Upper lobe of left lung (tissue), 4 donors: ENCODE data around the gene DPP6.

Source experiments
- EP300 ChIP-seq, 4 donors: sonication (generic); formaldehyde crosslinking; IDR thresholded peaks; one replicate each; pipeline ENCODE4 v1.5.1; 2017; ENCODE audit warnings: antibody characterized with exemption in 4 of 4, control low read depth in 2 of 4
- POLR2A ChIP-seq, 4 donors: fragments of 450-650 bp; IDR thresholded peaks; one replicate each; pipeline ENCODE4 v1.5.1; 2016 to 2017; ENCODE audit warnings: antibody characterized with exemption in 4 of 4, mild to moderate bottlenecking in 2 of 4
- POLR2AphosphoS5 ChIP-seq, 2 donors: sonication (generic); formaldehyde crosslinking; IDR thresholded peaks; one replicate each; pipeline ENCODE4 v1.5.1; 2017; ENCODE audit warnings: antibody characterized with exemption in 2 of 2
- TF ChIP-seq, protein P1 (sequence below), 6 experiments: fragments of 450-650 bp in 4 of 6; fragments of 200-600 bp in 2 of 6; sonication (generic) in 2 of 6; IDR thresholded peaks; one replicate each; pipeline ENCODE4 v1.5.1; 2016 to 2019; ENCODE audit warnings: antibody characterized with exemption in 6 of 6

DNA sequence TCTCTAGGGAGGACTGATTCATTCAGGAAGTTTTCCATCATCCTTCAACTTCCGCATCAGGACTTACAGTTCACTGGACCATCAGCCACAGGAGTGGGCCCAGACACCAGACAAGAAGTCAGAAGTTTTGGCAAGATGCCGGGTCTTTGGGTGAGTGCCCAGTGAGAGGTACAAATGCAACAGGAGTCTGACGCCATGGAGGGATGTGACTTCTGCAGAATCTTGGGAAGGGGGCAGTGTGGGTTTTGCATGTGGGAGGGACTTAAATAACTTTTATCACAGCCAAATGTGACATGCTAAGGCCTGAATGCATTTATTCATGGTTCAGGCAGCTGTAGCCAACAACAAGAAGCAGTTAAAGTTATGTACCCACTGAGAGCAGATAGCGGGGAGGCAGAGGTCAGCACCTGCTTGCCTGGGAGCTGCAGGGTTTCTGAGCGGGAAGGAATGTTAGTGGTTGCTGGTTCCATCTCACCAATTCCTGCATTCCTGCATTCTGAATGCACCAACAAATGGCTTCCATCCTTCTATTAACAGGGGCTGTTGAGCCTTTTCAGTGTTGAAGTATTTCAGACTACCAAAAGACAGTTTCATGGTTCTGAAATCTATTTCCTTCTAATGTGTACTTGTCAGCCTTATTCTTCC, 575.6 kb downstream of the DPP6 start:
- TF ChIP-seq, protein P1, sequence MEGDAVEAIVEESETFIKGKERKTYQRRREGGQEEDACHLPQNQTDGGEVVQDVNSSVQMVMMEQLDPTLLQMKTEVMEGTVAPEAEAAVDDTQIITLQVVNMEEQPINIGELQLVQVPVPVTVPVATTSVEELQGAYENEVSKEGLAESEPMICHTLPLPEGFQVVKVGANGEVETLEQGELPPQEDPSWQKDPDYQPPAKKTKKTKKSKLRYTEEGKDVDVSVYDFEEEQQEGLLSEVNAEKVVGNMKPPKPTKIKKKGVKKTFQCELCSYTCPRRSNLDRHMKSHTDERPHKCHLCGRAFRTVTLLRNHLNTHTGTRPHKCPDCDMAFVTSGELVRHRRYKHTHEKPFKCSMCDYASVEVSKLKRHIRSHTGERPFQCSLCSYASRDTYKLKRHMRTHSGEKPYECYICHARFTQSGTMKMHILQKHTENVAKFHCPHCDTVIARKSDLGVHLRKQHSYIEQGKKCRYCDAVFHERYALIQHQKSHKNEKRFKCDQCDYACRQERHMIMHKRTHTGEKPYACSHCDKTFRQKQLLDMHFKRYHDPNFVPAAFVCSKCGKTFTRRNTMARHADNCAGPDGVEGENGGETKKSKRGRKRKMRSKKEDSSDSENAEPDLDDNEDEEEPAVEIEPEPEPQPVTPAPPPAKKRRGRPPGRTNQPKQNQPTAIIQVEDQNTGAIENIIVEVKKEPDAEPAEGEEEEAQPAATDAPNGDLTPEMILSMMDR (IDR thresholded peaks at IDR 0.05) = no peak
- no peak for TF ChIP-seq EP300 (IDR thresholded peaks at IDR 0.05)
- no peak for TF ChIP-seq POLR2A (IDR thresholded peaks at IDR 0.05)
- TF ChIP-seq POLR2AphosphoS5 (IDR thresholded peaks at IDR 0.05) = no peak
